NCI-H2171 treated with DMSO at 0.1 percent for 48 hours (cell line): Measurements from ENCODE around the gene MYO9B.

Experiments used
- DNase-seq: peaks from one replicate; lab custom pipeline; 2025; lab: John Stamatoyannopoulos, UW

Gene MYO9B

DNA sequence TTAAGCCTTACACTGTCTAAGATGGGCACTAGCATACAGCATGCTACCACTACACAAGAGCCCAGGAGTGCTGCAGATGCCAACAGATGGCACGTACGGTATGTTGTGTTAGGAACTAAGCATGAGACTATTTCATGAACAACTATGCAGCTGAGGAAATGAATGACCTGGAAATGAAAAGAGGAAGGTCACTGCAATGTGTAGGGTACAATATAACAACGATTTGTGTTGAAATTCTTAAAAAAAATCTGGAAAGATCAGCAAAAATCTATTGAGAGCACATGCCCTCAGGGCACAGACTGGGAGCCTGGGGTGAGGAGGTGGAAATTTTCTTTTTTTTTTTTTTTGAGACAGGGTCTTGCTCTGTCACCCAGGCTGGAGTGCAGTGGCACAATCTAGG is 14.8 kb upstream of the MYO9B start:
- DNase-seq: no peak

DNA sequence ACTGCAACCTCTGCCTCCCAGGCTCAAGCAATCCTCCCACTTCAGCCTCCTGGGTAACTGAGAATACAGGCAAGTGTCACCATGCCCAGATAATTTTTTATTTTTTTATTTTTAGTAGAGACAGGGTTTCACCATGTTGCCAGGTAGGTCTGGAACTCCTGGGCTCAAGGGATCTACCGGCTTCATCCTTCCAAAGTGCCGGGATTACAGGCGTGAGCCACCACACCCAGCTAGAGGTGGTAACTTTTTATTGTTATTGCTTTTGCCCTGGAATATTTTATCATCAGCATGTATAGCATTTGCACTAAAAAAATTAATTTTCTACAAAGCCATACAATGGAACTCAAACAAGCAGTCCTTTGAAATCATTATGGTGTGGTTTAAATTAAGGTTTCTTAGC is 14.4 kb upstream of the MYO9B start:
- no peak for DNase-seq

GRCh38 chr19:17061691-17062090 is 13.9 kb upstream of the MYO9B start:
- no peak for DNase-seq

DNA sequence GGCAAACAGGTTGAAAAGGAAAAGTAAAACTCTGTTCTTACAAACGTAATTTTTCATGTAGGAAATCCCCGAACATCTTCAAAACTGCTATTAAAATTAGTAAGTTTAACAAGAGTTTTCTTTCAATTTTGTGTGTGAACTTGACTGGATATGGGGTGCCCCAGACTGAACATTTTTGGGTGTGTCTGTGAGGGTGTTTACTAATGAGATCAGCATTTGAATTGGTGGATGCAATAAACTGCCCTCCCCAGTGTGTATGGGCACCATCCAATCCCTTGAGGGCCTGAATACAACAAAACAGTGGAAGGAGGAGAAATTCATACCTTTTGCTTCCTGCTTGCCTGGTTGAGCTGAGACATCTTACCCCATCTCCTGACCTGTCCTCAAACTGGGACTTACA is 12.1 kb upstream of the MYO9B start:
- no peak for DNase-seq

DNA sequence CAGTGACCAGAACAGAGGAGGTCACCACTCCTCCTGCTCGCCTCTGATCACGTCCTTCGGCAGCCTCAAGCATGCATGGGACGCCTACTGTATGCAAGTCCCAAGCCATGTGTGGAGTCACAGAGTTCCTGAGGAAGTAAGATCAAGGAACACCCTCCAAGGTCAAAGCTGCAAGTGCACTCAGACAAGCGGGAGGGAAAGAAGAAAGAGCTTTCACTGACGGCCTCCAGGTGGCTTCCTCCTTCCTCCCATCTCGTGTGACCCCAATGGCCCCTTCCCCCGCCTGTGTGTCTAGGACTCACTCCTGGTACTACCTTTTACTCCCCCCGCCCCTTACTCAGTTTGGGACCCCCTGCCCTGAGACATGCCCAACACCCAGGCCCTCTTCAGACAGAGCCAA is 6.4 kb upstream of the MYO9B start:
- no peak for DNase-seq

- peak; percentile 19 for DNase-seq
Observed at GRCh38 chr19:17070421-17070820, 5.2 kb upstream of the MYO9B start.

- no peak for DNase-seq
Observed at GRCh38 chr19:17070912-17071311, 4.7 kb upstream of the MYO9B start.

DNA sequence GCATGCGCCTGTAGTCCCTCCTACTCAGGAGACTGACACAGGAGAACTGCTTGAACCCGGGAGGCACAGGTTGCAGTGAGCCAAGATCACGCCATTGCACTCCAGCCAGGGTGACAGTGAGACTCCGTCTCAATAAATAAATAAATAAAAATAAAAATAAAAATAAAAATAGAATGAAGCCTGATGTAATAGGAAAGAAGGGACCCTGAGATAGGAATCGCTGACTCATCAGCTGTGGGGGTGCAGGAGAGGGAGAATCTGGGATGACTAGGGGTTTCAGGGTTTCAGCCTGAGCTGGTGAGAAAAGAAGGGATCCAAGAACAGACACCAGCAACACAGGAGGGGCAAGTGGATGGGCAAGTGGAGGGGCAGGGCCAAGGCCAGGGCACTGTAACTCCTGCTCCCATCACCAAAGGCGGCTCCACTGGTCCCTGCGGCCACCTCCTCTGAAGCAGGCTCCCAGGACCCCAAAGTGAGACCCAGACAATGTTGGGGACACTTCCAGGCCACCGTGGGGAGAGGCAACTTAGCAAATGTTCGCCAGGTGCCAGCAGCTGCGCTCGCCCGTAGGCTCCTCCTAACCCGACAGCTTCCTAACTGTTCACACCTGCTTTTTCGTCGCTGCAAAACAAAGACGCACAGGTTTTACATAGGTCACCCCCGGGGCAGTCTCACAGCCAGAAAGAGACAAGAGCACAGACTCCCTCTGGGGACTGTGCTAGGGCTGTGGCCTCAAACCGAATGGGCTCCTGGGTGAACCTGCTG is 1.5 kb upstream of the MYO9B start:
- peak; percentile 39 for DNase-seq

DNA sequence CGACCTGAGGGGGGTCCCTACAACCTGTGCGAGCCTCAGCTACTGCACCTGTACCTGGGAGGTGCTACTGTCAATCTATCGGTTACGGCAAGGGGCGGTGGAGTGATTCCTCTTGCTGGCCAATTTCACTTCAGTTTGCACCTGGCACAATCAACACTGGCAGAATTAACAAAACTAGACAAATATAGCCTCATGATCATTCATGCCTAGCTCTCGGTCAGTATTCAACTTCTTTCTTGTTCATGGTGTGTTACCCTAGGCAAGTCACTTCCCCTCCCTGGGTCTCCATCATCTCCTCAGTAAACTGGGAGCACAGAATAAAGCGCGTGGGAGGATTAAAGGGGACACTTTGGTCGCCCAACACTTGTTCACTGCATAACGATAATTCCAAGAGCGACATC is 943 bp upstream of the MYO9B start:
- DNase-seq: no peak

GRCh38 chr19:17075864-17076542 is 426 bp downstream of the MYO9B start:
- DNase-seq: peak; percentile 17

- DNase-seq: no peak
Observed at GRCh38 chr19:17076543-17076991, 990 bp downstream of the MYO9B start.

DNA sequence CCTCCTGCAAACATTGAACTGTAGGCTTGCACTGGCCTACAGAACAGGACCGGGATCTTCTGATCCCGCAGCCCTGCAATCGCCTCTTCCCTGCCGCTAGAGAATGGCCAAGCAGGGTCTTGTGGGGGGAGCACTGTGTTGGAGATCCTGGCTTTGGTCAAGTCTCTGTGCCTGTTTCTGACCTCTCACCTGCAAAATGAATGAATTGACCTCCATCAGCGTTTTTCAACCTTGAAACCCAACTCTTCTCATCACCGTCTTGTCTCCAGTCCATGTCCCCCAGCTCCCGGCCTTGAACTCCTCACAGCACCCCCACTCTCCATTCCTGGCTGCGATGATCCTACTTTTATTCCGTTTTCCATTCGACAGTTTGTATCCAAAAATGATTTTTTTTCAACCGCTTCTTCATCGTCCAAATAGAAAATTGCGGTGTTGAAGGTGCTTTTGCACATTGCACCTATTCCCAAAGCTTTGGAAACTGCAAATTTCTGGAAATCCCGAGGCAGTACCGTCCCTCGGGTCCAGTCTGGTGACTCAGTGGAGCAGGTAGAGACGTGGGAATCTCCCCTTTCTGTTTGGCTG is 2.0 kb downstream of the MYO9B start:
- DNase-seq: no peak

DNA sequence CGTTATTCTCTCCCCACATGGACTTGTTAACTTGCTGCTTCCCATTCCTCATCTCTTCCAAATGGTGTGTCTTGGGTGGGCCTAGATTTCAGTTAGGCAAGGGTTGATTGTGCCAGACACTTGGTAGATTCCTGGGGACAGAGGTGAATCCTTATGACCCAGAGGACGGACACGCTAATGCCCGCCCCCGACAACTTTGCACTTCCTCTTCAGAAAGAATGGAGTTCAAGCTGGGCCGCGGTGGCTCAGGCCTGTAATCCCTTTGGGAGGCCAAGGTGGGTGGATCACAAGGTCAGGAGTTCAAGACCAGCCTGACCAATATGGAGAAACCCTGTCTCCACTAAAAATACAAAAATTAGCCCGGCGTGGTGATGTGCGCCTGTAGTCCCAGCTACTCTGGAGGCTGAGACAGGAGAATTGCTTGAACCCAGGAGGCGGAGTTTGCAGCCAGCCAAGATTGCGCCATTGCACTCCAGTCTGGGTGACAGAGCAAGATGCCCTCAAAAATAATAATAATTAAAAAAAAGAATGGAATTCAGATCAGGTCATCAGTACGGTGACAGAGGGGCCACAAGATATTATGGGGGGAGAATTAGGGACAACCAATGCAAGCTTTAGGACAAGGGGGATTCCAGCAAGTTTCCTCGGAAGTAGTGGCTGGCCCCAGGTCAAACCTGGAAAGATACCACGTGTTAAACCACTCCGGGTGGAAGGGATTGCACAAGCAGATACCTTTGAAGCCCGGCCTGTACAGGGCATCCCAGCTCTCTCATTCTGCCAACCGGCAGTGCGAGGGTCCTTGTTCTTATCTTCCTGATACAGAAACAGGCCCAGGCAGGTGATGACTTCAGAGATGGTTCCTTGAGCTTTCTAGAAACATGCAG is 2.7 kb downstream of the MYO9B start:
- DNase-seq: no peak

GRCh38 chr19:17078920-17079709 is 3.5 kb downstream of the MYO9B start:
- no peak for DNase-seq

DNA sequence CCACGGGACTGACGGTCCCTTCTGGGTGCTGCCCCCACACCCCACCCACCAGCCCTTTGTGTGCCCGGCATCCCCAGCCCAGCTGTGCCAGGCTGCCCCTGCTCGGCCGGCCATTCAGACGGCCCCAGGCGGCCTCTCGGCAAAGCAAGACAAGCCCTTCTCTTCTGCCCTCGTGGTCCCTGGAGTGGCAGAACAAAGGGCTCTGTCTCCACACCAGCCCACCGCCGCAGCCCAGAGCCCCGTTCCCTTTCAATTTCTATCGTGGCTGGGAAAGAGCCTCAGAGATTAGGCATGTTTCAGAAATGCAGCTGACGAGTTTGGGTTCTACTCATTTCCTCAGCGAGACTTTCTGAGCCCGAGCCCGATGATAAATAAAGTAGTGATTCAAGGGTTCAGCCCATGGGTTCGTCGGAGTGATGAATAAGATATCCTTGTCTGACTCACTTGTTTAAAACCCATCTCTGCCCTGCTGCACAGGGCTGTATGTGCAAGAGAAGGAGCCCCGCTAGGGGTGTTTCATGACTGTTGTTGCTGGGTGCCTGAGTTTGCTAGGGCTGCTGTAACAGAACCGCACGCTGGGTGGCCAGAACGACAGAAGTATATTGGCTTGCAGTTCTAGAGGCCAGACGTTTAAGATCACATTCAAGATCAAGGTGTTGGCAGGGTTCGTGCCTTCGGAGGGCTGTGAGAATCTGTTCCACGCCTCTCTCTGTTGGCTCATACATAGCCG is 4.3 kb downstream of the MYO9B start:
- no peak for DNase-seq

DNA sequence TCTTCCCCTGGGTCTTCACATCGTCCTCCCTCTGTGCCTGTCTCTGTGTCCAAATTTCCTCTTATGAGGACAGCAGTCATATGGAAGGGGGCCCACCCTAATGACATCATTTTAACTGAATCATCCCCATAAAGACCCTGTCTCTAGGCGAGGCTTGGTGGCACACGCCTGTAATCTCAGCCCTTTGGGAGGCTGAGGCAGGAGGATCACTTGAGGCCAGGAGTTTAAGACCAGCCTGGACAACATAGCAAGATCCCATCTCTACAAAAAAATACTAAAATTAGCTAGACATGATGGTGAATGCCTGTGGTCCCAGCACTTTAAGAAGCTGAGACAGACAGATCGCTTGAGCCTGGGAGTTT is 4.8 kb downstream of the MYO9B start:
- no peak for DNase-seq

DNA sequence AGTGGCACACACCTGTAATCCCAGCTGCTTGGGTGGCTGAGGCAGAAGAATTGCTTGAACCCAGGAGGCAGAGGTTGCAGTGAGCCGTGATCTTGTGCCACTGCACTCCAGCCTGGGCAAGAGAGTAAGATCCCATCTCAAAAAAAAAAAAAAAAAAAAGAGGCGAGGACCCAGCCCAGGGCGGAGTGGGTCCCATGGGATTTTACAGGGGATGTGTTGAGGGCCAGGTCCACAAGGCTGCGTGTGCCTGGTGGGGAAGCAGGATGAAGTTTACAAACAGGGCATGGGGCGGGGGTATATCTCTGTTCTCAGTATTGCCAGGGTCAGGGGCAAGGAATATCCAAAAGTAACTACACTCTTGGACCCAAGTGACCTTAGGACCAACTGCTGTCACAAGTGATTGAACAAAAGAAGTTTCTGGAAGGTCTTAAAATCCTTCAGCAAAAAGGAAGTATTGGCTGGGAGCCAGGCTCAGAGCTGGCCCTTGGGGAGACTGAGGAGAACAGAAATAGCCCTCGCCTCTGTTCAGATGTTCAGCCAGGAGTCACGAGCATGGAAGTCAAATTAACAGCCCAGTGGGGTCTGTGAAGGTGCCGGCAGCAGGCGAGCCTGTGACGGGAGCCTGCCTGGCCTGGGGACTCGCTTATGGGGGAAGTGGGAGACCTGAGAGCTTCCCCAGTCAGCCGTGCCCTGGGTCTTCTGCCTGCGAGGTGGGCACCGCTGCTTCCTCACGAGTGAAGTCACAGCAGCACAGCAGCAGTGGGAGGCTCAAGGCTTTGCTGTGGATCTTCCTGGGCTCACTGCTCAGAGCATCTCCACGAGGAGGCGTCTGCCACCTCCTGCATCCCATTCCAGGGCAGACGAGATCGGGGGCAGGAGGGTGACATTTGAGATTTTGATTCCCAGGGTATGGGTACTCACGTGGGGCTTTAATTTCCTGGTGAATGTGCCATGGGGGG is 6.4 kb downstream of the MYO9B start:
- DNase-seq: no peak

GRCh38 chr19:17086120-17086519 is 10.5 kb downstream of the MYO9B start:
- DNase-seq: no peak

DNA sequence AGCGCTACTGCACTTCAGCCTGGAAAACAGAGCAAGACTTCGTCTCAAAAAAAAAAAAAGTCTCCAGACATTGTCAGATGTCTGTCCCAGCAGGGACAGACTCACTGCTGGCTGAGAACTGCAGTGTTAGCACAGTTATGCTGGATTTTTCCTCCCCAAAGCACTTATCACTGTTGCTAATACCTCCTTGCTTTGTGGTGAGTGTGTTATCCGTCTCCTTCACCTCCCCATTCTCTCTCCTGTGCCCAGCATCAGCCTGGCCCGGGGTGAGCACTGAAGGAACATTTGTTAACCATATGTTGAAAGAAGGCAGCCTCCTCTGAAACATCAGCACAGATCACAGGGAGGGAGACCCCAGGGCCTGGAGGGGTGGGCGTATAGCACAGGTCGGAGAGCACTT is 11.3 kb downstream of the MYO9B start:
- no peak for DNase-seq

GRCh38 chr19:17088552-17088951 is 13.0 kb downstream of the MYO9B start:
- no peak for DNase-seq
